Retina (tissue), 1 donor: ENCODE measurements around the gene SNX25.
"Not testable (repeated sequence)": the region's sequence is repeated elsewhere in the genome, so short reads cannot be mapped to it uniquely, and the experiment has no call there.

Experiments
- DNase-seq: peaks from one replicate; pipeline ENCODE4 v3.0.0-alpha.2; 2016

The SNX25 gene

GRCh38 chr4:185311113-185311888 is 101.9 kb downstream of the SNX25 start:
- no peak for DNase-seq

GRCh38 chr4:185312699-185313098 is 103.3 kb downstream of the SNX25 start:
- DNase-seq, result no peak

- DNase-seq, result not testable (repeated sequence)
Observed at GRCh38 chr4:185317462-185317861, 108.1 kb downstream of the SNX25 start.

GRCh38 chr4:185317880-185318279 is 108.5 kb downstream of the SNX25 start:
- DNase-seq, result no peak

GRCh38 chr4:185318679-185319078 is 109.3 kb downstream of the SNX25 start:
- no peak for DNase-seq

- DNase-seq, result no peak
Observed at GRCh38 chr4:185322803-185323202, 113.4 kb downstream of the SNX25 start.

- no peak for DNase-seq
Observed at GRCh38 chr4:185323606-185324005, 114.2 kb downstream of the SNX25 start.

GRCh38 chr4:185324361-185324760 is 115.0 kb downstream of the SNX25 start:
- not testable (repeated sequence) for DNase-seq

GRCh38 chr4:185325721-185326120 is 116.3 kb downstream of the SNX25 start:
- DNase-seq, result not testable (repeated sequence)

- no peak for DNase-seq
Observed at GRCh38 chr4:185328586-185328985, 119.2 kb downstream of the SNX25 start.

- not testable (repeated sequence) for DNase-seq
Observed at GRCh38 chr4:185329879-185330510, 120.6 kb downstream of the SNX25 start.

GRCh38 chr4:185332575-185333464 is 123.4 kb downstream of the SNX25 start:
- no peak for DNase-seq

GRCh38 chr4:185334326-185334725 is 124.9 kb downstream of the SNX25 start:
- no peak for DNase-seq

GRCh38 chr4:185335579-185335978 is 126.2 kb downstream of the SNX25 start:
- DNase-seq, result no peak

GRCh38 chr4:185339941-185340340 is 130.5 kb downstream of the SNX25 start:
- DNase-seq, result no peak

GRCh38 chr4:185341377-185341776 is 132.0 kb downstream of the SNX25 start:
- DNase-seq, result no peak

- DNase-seq, result no peak
Observed at GRCh38 chr4:185341841-185342240, 132.4 kb downstream of the SNX25 start.

- no peak for DNase-seq
Observed at GRCh38 chr4:185343726-185344581, 134.6 kb downstream of the SNX25 start.

- DNase-seq, result no peak
Observed at GRCh38 chr4:185344743-185345538, 135.5 kb downstream of the SNX25 start.

- no peak for DNase-seq
Observed at GRCh38 chr4:185346975-185347601, 137.7 kb downstream of the SNX25 start.

GRCh38 chr4:185351691-185352090 is 142.3 kb downstream of the SNX25 start:
- DNase-seq, result no peak
